ENCODE results near the gene EPN3.

DNA sequence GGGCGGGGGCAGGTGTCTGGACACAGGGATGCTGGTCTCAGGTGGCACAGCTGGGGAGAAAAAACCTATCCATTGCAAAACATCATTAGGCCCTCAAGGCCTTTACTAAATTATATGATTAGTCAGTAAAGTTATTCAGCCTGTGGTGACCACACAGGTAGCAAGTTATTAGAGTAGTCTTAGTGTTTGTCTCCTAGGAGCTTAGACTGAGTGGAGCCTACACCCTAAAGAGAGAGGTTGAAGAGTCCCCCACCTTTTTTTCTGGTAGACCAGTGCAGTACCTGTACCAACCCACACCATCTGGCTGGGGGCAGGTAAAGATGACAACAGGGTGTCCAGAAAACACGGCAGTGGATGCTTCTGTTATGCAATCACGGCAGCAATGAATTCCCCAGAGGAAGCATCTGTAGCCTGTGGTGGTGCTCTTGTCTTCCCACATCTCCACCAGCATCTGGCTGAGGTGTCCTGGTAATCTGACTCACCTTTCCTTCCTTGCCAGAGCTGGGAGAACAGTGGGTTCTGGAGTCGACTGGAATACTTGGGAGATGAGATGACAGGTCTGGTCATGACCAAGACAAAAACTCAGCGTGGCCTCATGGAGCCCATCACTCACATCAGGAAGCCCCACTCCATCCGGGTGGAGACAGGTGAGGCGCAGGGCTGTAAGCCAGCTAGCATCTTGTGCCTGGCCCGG, 13.2 kb upstream of the EPN3 start:
- TF ChIP-seq, protein P1, sequence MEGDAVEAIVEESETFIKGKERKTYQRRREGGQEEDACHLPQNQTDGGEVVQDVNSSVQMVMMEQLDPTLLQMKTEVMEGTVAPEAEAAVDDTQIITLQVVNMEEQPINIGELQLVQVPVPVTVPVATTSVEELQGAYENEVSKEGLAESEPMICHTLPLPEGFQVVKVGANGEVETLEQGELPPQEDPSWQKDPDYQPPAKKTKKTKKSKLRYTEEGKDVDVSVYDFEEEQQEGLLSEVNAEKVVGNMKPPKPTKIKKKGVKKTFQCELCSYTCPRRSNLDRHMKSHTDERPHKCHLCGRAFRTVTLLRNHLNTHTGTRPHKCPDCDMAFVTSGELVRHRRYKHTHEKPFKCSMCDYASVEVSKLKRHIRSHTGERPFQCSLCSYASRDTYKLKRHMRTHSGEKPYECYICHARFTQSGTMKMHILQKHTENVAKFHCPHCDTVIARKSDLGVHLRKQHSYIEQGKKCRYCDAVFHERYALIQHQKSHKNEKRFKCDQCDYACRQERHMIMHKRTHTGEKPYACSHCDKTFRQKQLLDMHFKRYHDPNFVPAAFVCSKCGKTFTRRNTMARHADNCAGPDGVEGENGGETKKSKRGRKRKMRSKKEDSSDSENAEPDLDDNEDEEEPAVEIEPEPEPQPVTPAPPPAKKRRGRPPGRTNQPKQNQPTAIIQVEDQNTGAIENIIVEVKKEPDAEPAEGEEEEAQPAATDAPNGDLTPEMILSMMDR (IDR thresholded peaks at IDR 0.05): no peak
- TF ChIP-seq EP300 (IDR thresholded peaks at IDR 0.05) (no peak), POLR2A (IDR thresholded peaks at IDR 0.05) (no peak)

Data from suprapubic skin (tissue), 3 donors.